Parietal lobe (tissue), 1 donor: ENCODE data around the gene CHP2. TPM values are rescaled to one million over a fixed set of nuclear protein-coding genes. Genes with fewer than 3 reads are reported as not detected.

Source experiments
- total RNA-seq: library from RNA; depleted of rRNA; stranded (reverse); fragments of >200 nt; gene quantifications from one replicate; pipeline ENCODE4 v1.2.3, GENCODE V29; 2014

Gene CHP2
- total RNA-seq, result 0.31 TPM

DNA sequence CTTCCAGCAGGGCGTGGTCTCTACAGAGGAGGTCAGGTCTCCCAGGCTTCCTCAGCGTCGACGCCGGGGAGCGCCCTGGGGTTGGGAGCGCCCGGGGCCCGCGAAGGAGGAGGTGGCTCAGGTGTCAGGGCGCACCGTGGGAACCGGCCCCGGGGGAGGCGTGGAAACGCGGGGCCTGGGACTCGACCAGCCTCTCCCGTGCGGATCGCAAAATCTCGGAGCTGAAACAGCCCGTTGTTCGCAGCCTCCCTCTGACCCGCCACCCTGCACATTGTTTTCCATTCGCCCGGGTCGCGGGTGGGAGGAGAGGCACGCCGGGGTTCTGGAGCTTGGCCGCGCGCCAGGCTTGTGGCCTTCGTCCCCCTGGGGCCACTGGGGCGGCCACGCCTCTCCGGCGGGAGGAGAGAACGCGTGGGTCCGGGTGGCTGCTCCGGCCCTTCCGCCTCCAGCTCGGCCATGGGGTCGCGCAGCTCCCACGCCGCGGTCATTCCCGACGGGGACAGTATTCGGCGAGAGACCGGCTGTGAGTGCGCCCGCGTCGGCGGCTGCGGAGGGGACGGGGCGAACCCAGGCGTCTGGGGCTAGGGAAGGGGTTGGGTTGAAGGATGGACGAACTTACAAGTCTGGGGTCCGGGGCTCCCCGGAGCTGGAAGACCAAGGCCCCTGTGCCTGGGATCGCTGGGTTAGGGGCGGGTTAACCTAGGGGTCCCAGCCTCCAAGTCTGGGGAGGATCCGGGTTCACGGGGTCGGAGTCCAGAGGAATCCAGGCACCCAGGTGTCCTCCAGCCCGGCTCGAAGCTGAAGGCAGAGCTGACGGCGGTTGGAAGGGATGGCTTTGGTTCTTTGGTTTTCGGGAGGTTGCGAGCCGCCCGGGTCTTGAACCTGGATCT lies at the start of gene CHP2:
Gene CHP2, plus strand, starts transcription at position 433 of the 890 bp plus-strand sequence. Its CDS starts 24 bp downstream, at position 457.

DNA sequence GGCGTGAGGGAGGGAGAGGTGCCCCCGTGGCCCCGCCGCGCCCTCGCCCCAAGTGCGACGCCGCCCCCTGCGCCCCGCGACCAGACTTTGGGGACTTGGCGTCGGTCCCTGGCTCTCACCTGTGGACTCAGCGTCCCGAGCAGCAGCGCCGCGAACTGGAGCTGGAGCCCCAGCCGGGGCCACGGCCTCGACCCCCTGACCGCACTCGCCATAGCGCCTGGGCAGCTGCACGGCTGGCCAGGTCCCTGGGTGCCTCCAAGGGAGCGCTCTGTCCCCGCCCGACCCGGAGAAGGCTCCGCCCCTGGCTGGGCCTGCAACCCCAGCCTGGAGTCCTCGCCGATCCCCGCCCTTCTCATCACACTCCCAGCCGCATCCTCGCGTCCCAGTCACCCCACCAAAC lies 41.9 kb upstream of the CHP2 start, which contains the start of gene ERN2:
Gene ERN2, minus strand, starts transcription at position 247 of the 400 bp plus-strand sequence. Its CDS starts 35 bp downstream, at position 212.

Other genes with a start within 250 kb of the CHP2 start
- gene GGA2, start 244.5 kb upstream of the CHP2 start, total RNA-seq, result 58.2 TPM
- 50.4 TPM for gene EARS2, start 197.7 kb upstream of the CHP2 start, total RNA-seq
- gene UBFD1, start 197.3 kb upstream of the CHP2 start, total RNA-seq, result 63.5 TPM
- 57.6 TPM for gene NDUFAB1, start 158.7 kb upstream of the CHP2 start, total RNA-seq
- 15.0 TPM for gene PALB2, start 113.7 kb upstream of the CHP2 start, total RNA-seq
- gene DCTN5, start 113.6 kb upstream of the CHP2 start, total RNA-seq, result 93.0 TPM
- 5.9 TPM for gene PLK1, start 76.1 kb upstream of the CHP2 start, total RNA-seq
- not detected for gene ERN2, start 41.8 kb upstream of the CHP2 start, total RNA-seq
- 81.4 TPM for gene PRKCB, start 81.0 kb downstream of the CHP2 start, total RNA-seq